HG03342 (cell line): Measurements from ENCODE around the gene CCDC27.
"Not testable (repeated sequence)": the region's sequence is repeated elsewhere in the genome, so short reads cannot be mapped to it uniquely, and the experiment has no call there.

Experiments used
- ATAC-seq: cut with Tn5 transposase; IDR thresholded peaks from one replicate; pipeline ENCODE4 v1.9.1; 2021; ENCODE audit warnings: mild to moderate bottlenecking, moderate library complexity; ENCODE audit not compliant: unreplicated experiment

CCDC27 gene

GRCh38 chr1:3735027-3735681 is 17.1 kb upstream of the CCDC27 start:
- ATAC-seq, result no peak

- ATAC-seq, result no peak
Observed at GRCh38 chr1:3735688-3736087, 16.6 kb upstream of the CCDC27 start.

- ATAC-seq, result no peak
Observed at GRCh38 chr1:3736131-3736561, 16.1 kb upstream of the CCDC27 start.

GRCh38 chr1:3736708-3737107 is 15.5 kb upstream of the CCDC27 start:
- no peak for ATAC-seq

GRCh38 chr1:3738943-3739342 is 13.3 kb upstream of the CCDC27 start:
- no peak for ATAC-seq

- ATAC-seq, result no peak
Observed at GRCh38 chr1:3740042-3740441, 12.2 kb upstream of the CCDC27 start.

- no peak for ATAC-seq
Observed at GRCh38 chr1:3740752-3741151, 11.5 kb upstream of the CCDC27 start.

GRCh38 chr1:3741566-3742438 is 10.4 kb upstream of the CCDC27 start:
- ATAC-seq, result no peak

GRCh38 chr1:3742439-3743298 is 9.6 kb upstream of the CCDC27 start:
- no peak for ATAC-seq

GRCh38 chr1:3743421-3743820 is 8.8 kb upstream of the CCDC27 start:
- no peak for ATAC-seq

- no peak for ATAC-seq
Observed at GRCh38 chr1:3743826-3744225, 8.4 kb upstream of the CCDC27 start.

- ATAC-seq, result no peak
Observed at GRCh38 chr1:3744646-3745045, 7.6 kb upstream of the CCDC27 start.

GRCh38 chr1:3745071-3745470 is 7.2 kb upstream of the CCDC27 start:
- ATAC-seq, result no peak

- no peak for ATAC-seq
Observed at GRCh38 chr1:3745590-3746381, 6.5 kb upstream of the CCDC27 start.

GRCh38 chr1:3746389-3746829 is 5.8 kb upstream of the CCDC27 start:
- ATAC-seq, result no peak

GRCh38 chr1:3746830-3747521 is 5.3 kb upstream of the CCDC27 start:
- ATAC-seq, result peak; percentile 67

GRCh38 chr1:3747522-3747848 is 4.8 kb upstream of the CCDC27 start:
- ATAC-seq, result no peak

- no peak for ATAC-seq
Observed at GRCh38 chr1:3747903-3748302, 4.3 kb upstream of the CCDC27 start.

GRCh38 chr1:3748316-3748900 is 3.8 kb upstream of the CCDC27 start:
- ATAC-seq, result not testable (repeated sequence)

- no peak for ATAC-seq
Observed at GRCh38 chr1:3749512-3749911, 2.7 kb upstream of the CCDC27 start.
